Activated CD4-positive, alpha-beta T cell treated with anti-CD3 and anti-CD28 coated beads, Interleukin-2, amount 10 ng/mL, durations not matched to agents 7 days and 5 days (primary cell): Measurements from ENCODE around the gene UGT1A6. TPM values are rescaled to one million over a fixed set of nuclear protein-coding genes. Genes with fewer than 3 reads are reported as not detected.
A peak's percentile ranks its signal among the peaks of the same experiment; 100 is the strongest.
"Not testable (repeated sequence)": the region's sequence is repeated elsewhere in the genome, so short reads cannot be mapped to it uniquely, and the experiment has no call there.

Experiments used
- CTCF ChIA-PET: fragments of 350-600 bp; sonication (Branson Sonifier 250); formaldehyde crosslinking; loops from one replicate; lab custom pipeline; 2021; ENCODE audit warnings: antibody characterized with exemption; lab: Charles Lee
- POLR2A ChIA-PET: fragments of 350-600 bp; sonication (Branson Sonifier 250); formaldehyde crosslinking; loops from one replicate; lab custom pipeline; 2021; ENCODE audit warnings: antibody characterized with exemption; lab: Charles Lee
- DNase-seq: peaks from one replicate; pipeline ENCODE4 v3.0.0-alpha.2; 2020
- H3K27ac Mint-ChIP-seq: one replicate; pipeline ENCODE4 v1.8.0; 2021; ENCODE audit warnings: mild to moderate bottlenecking, moderate library complexity, mixed read lengths
- H3K27me3 Mint-ChIP-seq: one replicate; pipeline ENCODE4 v1.8.0; 2021; ENCODE audit warnings: mixed read lengths
- H3K36me3 Mint-ChIP-seq: one replicate; pipeline ENCODE4 v1.8.0; 2021; ENCODE audit warnings: low read depth, mixed read lengths
- H3K4me1 Mint-ChIP-seq: one replicate; pipeline ENCODE4 v1.8.0; 2021; ENCODE audit warnings: mixed read lengths
- H3K4me3 Mint-ChIP-seq: one replicate; pipeline ENCODE4 v1.8.0; 2021; ENCODE audit warnings: mild to moderate bottlenecking, moderate library complexity, mixed read lengths
- H3K9me3 Mint-ChIP-seq: one replicate; pipeline ENCODE4 v1.8.0; 2021; ENCODE audit warnings: mixed read lengths
- total RNA-seq, 2 experiments: library from RNA; stranded (reverse); gene quantifications; one replicate each; pipeline ENCODE4 v1.2.3, GENCODE V29; 2021

The UGT1A6 gene
- total RNA-seq, 2 experiments from 2014 or later: not detected

DNA sequence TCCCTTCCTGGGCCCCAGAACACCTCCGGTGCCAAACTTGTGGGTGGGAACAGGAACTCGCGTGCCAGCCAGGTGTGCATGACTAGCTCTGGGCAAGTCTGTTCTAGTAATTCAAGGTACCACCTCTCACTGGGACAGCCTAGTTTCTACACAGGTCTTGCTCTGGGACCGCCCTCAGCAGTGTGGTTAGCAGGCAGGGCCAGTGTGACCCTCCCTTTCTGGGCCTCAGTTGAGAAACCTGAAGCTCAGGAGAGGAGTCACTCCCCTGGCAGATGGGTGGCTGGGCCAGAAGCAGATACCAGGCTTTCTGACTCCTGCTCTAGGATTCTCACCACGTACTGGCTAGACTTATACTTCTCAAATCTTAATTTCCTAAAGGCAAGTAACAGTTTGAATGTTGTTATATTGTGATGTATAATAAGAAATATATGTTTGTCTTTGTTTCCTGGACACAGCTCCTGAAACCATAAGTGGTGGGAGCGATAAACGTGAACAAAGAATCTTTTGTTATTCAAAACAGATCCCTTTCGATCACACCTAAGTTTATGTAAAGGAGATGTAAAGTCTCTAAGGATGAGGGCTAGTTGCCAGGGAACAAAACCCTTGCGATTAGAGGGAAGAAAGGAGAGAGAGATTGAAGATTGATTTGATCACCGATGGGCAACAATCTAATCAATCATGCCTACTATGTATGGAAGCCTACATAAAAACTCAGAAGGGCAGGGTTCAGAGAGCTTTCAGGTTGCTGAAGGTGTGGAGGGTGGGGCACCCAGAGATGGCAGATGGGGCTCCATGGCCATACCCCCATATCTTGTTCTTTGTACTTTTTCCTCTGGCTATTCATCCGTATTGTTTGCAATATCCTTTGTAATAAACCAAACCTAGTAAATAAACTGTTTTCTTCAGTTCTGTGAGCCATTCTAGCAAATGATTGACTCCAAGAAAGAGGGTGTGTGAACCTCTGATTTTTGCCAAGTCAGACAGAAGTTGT lies 952 bp upstream of the UGT1A6 start:
- no peaks in the 10 kb centered on the region for H3K36me3 Mint-ChIP-seq
- no peak for DNase-seq
- H3K9me3 Mint-ChIP-seq: no peaks in the 10 kb centered on the region
- peaks cover 9% of the 10 kb centered on the region for H3K27me3 Mint-ChIP-seq
- CTCF ChIA-PET: interaction anchor here (0.9 kb wide), 1 partner anchor 39 kb away, joined by 3 read pairs; no protein-coding TSS in a partner anchor
- H3K27ac Mint-ChIP-seq: no peak overlapping the region
- no peak overlapping the region for H3K4me3 Mint-ChIP-seq
- no peaks in the 10 kb centered on the region for H3K4me1 Mint-ChIP-seq
- POLR2A ChIA-PET: no interaction called here

DNA sequence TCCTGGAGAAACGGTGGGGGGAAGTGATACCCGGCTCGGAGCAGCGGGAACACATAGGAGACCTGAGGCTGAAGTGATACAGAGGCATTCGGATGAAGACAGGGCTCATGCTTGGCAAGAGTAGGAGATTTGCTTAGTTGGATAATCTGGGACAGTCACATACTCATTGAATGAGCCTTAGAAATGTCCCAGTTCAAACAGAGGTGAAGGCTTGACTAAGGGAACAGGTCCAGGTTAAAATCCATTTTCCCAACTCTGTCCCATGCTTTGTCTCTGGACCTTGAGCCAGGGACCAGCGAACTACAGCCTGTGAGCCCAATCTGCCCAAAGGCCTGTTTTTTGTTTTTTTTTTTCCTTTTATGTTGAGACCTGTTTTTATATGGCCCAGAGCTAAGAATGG lies 1.3 kb downstream of the UGT1A6 start:
- no peak for DNase-seq
- no peaks in the 10 kb centered on the region for H3K36me3 Mint-ChIP-seq
- ChIA-PET CTCF (no interaction called here), POLR2A (no interaction called here)
- no peak overlapping the region for H3K27ac Mint-ChIP-seq
- no peak overlapping the region for H3K4me3 Mint-ChIP-seq
- H3K27me3 Mint-ChIP-seq: peaks cover 14% of the 10 kb centered on the region
- H3K4me1 Mint-ChIP-seq: no peaks in the 10 kb centered on the region
- H3K9me3 Mint-ChIP-seq: no peaks in the 10 kb centered on the region

DNA sequence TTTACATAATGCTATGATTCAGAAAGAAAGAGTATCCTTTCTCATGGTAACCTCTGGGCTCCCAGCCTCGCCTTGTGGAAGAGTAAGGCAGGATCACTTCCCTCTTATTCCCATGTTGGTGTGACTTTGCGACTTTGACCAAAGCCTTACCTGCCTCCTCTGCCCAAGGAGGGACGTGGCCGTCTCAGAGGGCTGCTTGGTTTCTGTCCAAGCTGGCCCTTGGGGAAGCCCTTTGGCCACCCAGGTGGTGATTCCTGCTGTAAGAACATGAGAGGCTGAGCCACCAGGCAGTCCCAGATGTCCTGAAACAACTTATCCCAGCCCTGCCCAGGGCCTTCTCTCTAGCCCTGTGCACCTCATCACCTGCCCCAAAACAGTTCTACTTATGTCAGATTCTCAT lies 6.0 kb downstream of the UGT1A6 start:
- ChIA-PET POLR2A (no interaction called here), CTCF (no interaction called here)
- Mint-ChIP-seq H3K4me1 (no peaks in the 10 kb centered on the region), H3K27me3 (peaks cover 28% of the 10 kb centered on the region), H3K9me3 (no peaks in the 10 kb centered on the region), H3K36me3 (no peaks in the 10 kb centered on the region), H3K27ac (no peak overlapping the region), H3K4me3 (no peak overlapping the region)
- no peak for DNase-seq

DNA sequence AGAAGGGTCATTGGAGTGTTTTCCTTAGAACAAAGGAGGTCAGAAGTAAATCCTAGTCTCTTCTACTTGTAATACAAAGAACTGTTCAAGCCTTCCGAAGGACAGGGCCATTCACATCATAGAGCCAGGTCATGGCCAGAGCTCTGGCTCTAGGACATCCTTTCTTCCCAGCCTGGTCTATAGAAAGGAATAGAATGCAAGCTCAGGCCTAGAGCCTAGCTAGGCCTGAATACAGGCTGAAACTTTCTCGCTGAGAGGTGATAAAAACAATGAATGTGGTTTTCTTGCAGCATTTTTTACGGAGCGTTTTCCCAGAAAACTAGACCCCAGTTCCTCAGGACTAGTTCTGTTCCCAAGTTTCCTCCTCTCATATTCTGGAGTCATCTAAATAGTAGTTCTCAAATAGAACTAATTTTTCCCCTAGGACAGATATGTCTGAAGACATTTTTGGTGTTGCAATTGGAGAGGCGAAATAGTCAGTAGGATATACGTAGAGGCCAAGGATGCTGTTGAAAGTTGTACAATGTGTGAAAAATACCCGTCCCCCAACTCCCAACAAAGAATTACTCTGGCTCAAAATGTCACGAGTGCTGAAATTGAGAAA lies 6.8 kb downstream of the UGT1A6 start:
- H3K36me3 Mint-ChIP-seq: no peaks in the 10 kb centered on the region
- no peak for DNase-seq
- POLR2A ChIA-PET: no interaction called here
- H3K4me1 Mint-ChIP-seq: no peaks in the 10 kb centered on the region
- H3K27ac Mint-ChIP-seq: no peak overlapping the region
- H3K9me3 Mint-ChIP-seq: no peaks in the 10 kb centered on the region
- CTCF ChIA-PET: interaction anchor here (1.0 kb wide), 1 partner anchor 12 kb away, joined by 3 read pairs; no protein-coding TSS in a partner anchor
- no peak overlapping the region for H3K4me3 Mint-ChIP-seq
- peaks cover 30% of the 10 kb centered on the region for H3K27me3 Mint-ChIP-seq

DNA sequence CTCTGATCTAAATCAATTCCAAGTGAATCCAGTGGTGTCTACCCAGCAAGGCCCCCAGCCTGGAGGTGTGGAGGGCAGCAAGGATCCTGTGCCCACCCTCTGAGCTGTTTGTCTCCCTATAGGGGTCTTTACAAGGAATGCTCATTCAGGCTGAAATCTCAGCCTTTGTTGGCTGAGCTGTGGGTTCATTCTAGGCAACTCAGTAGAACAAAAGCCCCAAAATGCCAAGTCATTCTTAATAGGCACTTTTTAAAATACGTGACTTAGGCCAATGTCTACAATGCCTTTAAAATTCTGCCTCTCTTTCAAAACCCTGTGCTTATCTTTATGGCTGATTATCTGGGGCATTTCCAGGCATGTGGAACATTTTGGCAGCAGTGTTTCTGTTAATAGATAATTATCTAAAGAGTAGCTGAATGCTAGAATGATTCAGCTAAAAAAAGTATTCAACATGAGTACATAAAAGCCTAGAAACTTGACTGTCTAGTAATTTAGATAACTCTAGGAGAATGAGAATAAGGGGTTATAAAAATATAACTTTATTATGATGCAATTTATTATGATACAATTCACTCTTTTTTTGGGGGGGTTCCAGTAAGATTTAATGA lies 7.4 kb downstream of the UGT1A6 start:
- no peak overlapping the region for H3K27ac Mint-ChIP-seq
- no peak for DNase-seq
- H3K36me3 Mint-ChIP-seq: no peaks in the 10 kb centered on the region
- H3K4me3 Mint-ChIP-seq: no peak overlapping the region
- CTCF ChIA-PET: interaction anchor here (1.0 kb wide), 1 partner anchor 13 kb away, joined by 3 read pairs; no protein-coding TSS in a partner anchor
- POLR2A ChIA-PET: no interaction called here
- H3K9me3 Mint-ChIP-seq: no peaks in the 10 kb centered on the region
- H3K4me1 Mint-ChIP-seq: no peaks in the 10 kb centered on the region
- peaks cover 30% of the 10 kb centered on the region for H3K27me3 Mint-ChIP-seq

DNA sequence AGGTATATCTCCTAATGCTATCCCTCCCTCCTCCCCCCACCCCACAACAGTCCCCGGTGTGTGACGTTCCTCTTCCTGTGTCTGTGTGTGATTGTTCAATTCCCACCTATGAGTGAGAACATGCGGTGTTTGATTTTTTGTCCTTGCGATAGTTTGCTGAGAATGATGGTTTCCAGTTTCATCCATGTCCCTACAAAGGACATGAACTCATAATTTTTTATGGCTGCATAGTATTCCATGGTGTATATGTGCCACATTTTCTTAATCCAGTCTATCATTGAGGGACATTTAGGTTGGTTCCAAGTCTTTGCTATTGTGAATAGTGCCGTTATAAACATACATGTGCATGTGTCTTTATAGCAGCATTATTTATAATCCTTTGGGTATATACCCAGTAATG lies 8.2 kb downstream of the UGT1A6 start:
- H3K4me3 Mint-ChIP-seq, H3K36me3 Mint-ChIP-seq, POLR2A ChIA-PET, H3K27ac Mint-ChIP-seq, DNase-seq, H3K9me3 Mint-ChIP-seq, H3K4me1 Mint-ChIP-seq: not testable (repeated sequence)
- CTCF ChIA-PET: interaction anchor here (1.0 kb wide), 1 partner anchor 13 kb away, joined by 3 read pairs; no protein-coding TSS in a partner anchor
- peaks cover 30% of the 10 kb centered on the region for H3K27me3 Mint-ChIP-seq

DNA sequence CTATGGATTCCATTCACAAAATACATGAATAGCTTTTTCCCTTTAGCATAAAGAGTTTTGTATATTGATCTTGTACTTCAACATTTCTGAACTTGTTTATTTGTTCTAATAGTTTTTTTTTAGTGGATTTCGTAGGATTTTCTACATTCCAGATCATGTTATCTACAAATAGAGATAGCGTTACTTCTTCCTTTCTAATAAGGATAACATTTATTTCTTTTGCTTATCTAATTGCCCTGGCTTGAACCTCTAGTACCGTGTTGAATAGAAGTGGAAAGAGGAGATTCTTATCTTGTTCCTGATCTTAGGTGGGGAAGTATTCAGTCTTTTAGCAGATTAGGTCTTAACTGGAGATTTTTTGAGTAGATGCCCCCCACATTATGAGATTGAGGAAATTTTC lies 9.5 kb downstream of the UGT1A6 start:
- POLR2A ChIA-PET: no interaction called here
- Mint-ChIP-seq H3K27me3 (peaks cover 23% of the 10 kb centered on the region), H3K36me3 (no peaks in the 10 kb centered on the region), H3K4me1 (no peaks in the 10 kb centered on the region), H3K9me3 (no peaks in the 10 kb centered on the region), H3K27ac (no peak overlapping the region), H3K4me3 (no peak overlapping the region)
- CTCF ChIA-PET: no interaction called here
- no peak for DNase-seq

DNA sequence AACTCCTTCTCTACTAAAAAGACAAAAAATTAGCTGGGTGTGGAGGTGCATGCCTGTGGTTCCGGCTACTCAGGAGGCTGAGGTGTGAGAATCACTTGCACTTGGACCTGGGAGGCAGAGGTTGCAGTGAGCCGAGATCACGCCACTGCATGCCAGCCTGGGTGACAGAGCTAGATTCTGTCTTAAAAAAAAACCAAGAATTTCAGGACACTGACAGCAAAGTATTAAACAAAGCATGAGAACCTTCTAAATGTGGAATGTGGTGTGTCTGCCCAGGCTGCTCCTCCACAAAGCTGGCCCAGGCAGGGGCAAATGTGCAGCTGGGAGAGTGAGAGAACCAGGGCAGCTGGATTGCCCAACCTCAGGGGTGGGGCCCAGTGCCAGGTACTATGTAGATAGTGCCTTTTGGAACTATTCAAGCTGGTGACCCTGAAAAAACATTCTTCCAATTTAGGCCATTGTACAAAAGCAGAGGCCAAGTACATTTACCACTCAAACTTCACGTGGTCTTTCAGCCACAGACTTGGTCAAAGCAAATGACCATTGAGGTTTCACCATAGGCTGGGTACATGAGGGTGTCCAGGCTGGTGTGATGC lies 13.3 kb downstream of the UGT1A6 start:
- no peaks in the 10 kb centered on the region for H3K4me1 Mint-ChIP-seq
- POLR2A ChIA-PET: no interaction called here
- CTCF ChIA-PET: no interaction called here
- DNase-seq: no peak
- no peaks in the 10 kb centered on the region for H3K36me3 Mint-ChIP-seq
- H3K4me3 Mint-ChIP-seq: no peak overlapping the region
- H3K27ac Mint-ChIP-seq: no peak overlapping the region
- H3K9me3 Mint-ChIP-seq: no peaks in the 10 kb centered on the region
- peaks cover 31% of the 10 kb centered on the region for H3K27me3 Mint-ChIP-seq

DNA sequence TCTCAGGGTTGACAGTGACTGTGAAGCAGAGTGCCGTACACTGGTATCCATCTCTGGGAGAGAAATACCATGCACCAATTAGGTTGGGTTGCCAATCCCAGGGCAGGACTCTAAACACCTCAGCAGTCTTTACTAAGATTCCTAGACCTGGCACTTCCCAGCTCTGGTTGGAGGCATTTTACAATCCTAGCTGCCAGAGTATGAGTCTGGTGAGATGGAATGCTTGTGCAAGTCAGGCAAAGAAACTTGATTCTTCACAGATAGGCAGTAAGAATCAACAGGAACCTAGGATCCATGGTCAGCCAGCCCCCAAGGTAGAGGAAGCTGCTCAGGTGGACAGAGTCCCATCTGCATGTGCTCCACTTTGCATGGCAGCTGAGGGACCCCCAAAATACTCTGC lies 14.0 kb downstream of the UGT1A6 start:
- no peaks in the 10 kb centered on the region for H3K4me1 Mint-ChIP-seq
- H3K36me3 Mint-ChIP-seq: no peaks in the 10 kb centered on the region
- no peak overlapping the region for H3K4me3 Mint-ChIP-seq
- CTCF ChIA-PET: no interaction called here
- H3K27me3 Mint-ChIP-seq: peaks cover 28% of the 10 kb centered on the region
- DNase-seq: no peak
- POLR2A ChIA-PET: no interaction called here
- H3K9me3 Mint-ChIP-seq: no peaks in the 10 kb centered on the region
- H3K27ac Mint-ChIP-seq: no peak overlapping the region

DNA sequence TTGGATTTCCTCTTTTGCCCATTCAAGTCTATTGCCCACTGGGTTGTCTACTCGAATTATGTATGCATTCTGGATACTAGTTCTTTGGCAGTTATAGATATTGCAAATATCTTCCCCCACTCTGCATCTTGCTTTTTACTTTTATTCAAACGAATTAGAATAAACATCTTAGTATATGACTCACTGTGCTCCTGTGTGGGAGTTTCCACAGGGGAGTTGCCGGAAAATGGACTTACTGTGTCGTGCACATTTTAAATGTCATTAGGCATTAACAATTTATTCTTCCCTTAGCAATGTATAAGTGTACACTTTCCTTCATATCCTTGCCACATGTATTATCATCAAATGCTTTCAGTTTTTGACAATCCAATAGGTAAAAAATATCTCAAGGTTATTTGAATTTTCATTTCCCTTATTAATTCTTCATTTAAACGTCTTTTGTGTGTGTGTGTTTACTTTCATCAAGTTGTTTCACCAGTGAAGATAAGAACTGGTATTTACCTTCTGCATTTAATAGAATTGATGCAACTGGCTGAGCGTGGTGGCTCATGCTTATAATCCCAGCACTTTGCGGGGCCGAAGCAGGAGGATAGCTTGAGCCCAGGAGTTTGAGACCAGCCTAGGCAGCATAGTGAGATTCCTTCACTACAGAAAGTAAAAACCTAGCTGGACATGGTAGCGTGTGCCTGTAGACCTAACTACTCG lies 15.4 kb downstream of the UGT1A6 start:
- H3K27me3 Mint-ChIP-seq: peaks cover 23% of the 10 kb centered on the region
- no peaks in the 10 kb centered on the region for H3K4me1 Mint-ChIP-seq
- H3K36me3 Mint-ChIP-seq: no peaks in the 10 kb centered on the region
- no peak overlapping the region for H3K27ac Mint-ChIP-seq
- ChIA-PET CTCF (no interaction called here), POLR2A (no interaction called here)
- no peak for DNase-seq
- no peaks in the 10 kb centered on the region for H3K9me3 Mint-ChIP-seq
- H3K4me3 Mint-ChIP-seq: no peak overlapping the region

DNA sequence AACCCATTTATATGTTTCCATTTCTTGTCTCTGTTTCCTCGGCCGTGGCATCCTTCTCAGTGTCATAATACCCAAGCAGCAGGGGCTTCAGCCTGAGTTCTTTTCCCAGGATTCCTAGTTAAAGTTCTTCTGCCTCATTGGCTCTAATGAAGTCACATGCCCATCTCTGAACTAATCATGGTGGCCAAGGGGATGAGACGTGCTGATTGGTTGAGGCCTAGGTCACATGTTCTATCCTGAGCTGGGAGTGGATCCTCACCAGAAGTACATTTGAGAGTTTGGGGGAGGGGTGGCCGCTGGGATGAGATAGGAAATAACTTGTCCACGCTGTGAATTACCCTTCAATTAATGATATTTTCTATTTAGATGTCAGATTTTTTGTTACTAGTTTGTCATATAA lies 16.3 kb downstream of the UGT1A6 start:
- Mint-ChIP-seq H3K4me1 (peaks cover 2% of the 10 kb centered on the region), H3K27me3 (peaks cover 23% of the 10 kb centered on the region), H3K36me3 (no peaks in the 10 kb centered on the region), H3K27ac (no peak overlapping the region), H3K9me3 (no peaks in the 10 kb centered on the region), H3K4me3 (no peak overlapping the region)
- POLR2A ChIA-PET: no interaction called here
- DNase-seq: no peak
- CTCF ChIA-PET: no interaction called here

DNA sequence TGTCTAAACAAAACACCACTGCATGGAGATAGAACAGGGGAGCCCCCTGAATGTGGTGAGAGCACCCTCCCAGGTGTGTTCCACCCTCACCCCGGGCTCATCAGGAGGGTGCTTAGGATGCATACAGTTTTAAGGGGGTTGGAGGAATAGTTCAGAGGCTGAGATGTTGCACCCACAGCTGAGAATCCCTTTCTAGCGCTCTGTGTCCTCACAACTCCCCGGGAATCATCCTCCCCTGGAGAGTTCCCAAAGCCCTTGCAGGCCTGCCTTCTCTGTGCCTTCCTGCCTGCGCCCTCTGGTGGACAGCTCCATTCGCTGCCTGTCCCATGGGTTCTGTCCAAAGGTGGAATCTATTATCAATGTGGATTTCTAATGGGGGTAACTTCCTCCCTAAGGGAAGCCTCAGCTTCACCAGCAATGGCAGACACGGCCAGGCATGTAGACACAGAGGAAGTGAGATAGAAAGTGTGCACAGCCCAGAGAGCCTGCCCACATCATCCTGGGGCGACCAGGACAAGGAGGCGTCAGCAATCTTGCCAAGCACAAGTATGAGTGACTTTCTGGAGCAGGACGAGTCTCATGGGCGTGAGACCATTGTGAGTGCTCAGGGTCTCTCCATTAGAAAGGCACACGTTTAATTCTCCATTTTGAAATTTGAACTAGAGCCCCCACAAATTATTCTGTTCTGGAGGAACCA lies 18.8 kb downstream of the UGT1A6 start:
- Mint-ChIP-seq H3K27ac (no peak overlapping the region), H3K9me3 (no peaks in the 10 kb centered on the region), H3K36me3 (no peaks in the 10 kb centered on the region), H3K27me3 (peaks cover 32% of the 10 kb centered on the region), H3K4me3 (no peak overlapping the region), H3K4me1 (peaks cover 5% of the 10 kb centered on the region)
- DNase-seq: peak; percentile 79
- ChIA-PET POLR2A (no interaction called here), CTCF (no interaction called here)
